ENCODE results near the gene APOL1.

The APOL1 gene

DNA sequence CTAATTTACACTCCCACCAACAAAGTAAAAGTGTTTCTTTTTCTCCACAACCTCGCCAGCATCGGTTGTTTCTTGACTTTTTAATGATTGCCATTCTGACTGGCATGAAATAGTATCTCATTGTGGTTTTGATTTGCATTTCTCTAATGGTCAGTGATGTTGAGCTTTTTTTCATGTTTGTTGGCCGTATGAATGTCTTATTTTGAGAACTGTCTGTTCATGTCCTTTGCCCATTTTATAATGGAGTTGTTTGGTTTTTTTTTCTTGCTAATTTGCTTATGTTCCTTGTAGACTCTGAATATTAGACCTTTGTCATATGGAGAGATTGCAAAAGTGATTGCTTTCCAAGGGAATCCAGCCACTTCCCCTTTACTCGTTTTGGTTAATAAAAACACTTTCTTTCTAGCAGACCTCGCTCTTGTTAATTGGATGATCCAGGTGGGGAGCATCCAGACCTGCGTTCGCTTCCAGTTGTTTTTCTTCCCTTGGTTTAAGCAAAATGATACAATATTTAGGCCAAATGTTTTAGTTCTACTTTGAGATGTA, 34.2 kb upstream of the APOL1 start:
- H3K4me3 ChIP-seq (ENCODE audit: control insufficient read depth, low read depth, low read length), result no peak overlapping the region
- TF ChIP-seq, protein P1, sequence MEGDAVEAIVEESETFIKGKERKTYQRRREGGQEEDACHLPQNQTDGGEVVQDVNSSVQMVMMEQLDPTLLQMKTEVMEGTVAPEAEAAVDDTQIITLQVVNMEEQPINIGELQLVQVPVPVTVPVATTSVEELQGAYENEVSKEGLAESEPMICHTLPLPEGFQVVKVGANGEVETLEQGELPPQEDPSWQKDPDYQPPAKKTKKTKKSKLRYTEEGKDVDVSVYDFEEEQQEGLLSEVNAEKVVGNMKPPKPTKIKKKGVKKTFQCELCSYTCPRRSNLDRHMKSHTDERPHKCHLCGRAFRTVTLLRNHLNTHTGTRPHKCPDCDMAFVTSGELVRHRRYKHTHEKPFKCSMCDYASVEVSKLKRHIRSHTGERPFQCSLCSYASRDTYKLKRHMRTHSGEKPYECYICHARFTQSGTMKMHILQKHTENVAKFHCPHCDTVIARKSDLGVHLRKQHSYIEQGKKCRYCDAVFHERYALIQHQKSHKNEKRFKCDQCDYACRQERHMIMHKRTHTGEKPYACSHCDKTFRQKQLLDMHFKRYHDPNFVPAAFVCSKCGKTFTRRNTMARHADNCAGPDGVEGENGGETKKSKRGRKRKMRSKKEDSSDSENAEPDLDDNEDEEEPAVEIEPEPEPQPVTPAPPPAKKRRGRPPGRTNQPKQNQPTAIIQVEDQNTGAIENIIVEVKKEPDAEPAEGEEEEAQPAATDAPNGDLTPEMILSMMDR (conservative IDR thresholded peaks at IDR 0.05; ENCODE audit: control insufficient read depth, insufficient read depth, low read depth, low read length), result no peak
- no peak for DNase-seq (ENCODE audit: low read depth)

DNA sequence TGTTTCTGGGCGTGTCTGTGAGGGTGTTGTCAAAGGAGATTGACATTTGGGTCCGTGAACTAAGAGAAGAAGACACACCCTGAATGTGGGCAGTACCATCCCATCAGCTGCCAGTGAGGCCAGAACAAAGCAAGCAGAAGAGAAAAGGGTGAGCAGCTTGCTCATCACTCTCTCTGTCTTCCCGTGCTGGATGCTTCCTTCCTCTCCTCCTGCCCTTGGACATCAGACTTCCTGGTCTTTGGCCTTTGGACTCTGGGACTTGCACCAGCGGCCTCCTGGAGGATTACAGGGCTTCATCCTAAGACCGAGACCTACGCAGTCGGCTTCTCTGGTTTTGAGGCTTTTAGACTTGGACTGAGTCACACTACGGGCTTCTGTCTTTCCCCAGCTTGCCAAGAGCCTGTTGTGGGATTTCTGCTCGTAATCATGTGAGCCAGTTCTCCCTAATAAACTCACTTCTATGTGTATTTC, 32.4 kb upstream of the APOL1 start:
- DNase-seq (ENCODE audit: low read depth), result peak; percentile 48
- H3K4me3 ChIP-seq (ENCODE audit: control insufficient read depth, low read depth, low read length), result no peak overlapping the region
- TF ChIP-seq, protein P1 (conservative IDR thresholded peaks at IDR 0.05; ENCODE audit: control insufficient read depth, insufficient read depth, low read depth, low read length), result no peak

DNA sequence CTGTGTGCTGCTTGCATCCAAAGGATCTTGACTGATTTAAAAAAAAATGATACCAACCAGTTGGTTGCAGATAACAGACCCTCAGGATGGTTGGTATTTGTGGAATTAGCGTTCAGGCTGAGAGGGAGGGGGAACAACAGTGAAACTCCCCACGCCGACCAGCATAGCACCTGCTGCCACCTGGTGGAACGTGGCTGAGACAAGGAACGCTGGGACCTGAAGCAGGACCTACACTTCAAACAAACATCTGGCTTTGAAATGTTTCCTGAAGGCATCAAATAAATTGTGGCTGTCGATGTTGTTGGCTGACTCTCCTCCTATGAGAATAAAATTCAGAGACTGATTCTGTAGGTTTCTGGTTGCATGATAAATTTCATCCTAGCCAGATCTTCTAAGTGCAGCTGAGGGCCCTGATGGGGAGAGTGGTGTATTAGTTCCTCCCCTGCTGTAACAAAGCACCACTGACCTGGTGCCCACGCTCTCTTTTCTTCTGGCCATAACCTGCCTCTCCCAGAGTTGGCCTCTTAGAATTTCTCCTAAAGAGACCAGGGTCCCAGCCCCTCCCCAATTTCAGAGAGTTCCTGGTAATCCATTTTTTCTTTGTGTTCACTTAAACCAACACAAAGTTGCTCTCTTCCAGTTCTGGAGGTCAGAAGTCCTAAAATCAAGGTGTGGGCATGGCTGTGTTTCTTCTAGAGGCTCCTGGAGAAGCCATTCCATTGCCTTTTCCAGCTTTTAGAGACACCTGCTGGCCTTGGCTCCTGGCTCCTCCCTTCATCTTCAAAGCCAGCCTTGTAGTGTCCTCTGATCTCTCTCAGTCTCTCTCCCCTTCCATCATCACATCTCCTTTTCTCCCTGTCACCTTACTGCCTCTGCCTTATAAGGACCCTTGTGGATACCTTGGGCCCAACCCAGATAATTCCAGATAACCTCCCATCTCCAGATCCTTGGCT, 30.9 kb upstream of the APOL1 start:
- TF ChIP-seq, protein P1 (conservative IDR thresholded peaks at IDR 0.05; ENCODE audit: control insufficient read depth, insufficient read depth, low read depth, low read length), result peak; percentile 56
- no peak overlapping the region for H3K4me3 ChIP-seq (ENCODE audit: control insufficient read depth, low read depth, low read length)
- peak; percentile 46 for DNase-seq (ENCODE audit: low read depth)

DNA sequence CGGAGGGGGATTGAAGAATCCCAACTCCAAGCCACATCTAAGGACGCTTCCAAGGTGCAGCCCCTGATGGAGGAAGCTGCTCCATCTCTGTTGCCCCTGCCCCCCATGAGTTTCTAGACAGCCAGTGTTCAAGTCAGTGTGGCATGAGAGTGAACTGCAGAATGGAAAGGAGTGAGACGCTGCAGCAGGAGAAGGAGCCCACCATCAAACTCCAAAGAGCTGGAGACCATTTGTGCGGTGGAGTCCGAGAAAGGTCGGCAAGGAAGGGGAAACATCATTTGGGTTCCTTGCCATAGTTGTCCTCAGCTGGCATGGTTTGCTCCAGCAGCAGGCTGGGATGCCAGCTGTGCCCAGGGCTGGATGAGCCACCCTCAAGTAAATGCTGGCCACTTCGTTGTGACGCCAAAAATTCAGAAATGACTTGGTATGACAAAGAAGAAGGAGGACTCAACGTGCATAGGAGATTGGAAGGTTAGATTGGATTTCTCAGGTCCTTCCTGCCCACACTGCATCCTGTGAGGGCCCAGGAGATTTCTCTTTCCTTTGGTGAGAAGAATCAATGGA, 30.0 kb upstream of the APOL1 start:
- no peak for DNase-seq (ENCODE audit: low read depth)
- H3K4me3 ChIP-seq (ENCODE audit: control insufficient read depth, low read depth, low read length), result no peak overlapping the region
- TF ChIP-seq, protein P1 (conservative IDR thresholded peaks at IDR 0.05; ENCODE audit: control insufficient read depth, insufficient read depth, low read depth, low read length), result no peak

DNA sequence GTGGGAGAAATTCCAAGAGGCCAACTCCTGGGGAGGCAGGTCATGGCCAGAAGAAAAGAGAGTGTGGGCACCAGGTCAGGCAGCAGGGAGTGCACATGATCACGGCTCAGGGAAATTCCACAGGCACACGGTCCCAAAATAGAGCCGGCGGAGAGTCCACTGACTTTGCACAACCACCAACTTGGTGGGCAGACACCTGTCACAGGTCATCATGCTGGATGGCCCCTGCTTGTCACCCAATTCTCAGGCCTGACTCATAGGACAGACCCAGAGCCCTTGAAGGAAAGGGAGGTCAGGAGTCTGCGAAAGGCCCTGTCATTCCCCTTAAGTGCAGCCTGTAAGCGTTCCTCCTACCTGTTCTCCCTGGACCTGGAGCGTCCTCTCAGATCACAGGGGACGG, 29.4 kb upstream of the APOL1 start:
- no peak for DNase-seq (ENCODE audit: low read depth)
- no peak overlapping the region for H3K4me3 ChIP-seq (ENCODE audit: control insufficient read depth, low read depth, low read length)
- TF ChIP-seq, protein P1 (conservative IDR thresholded peaks at IDR 0.05; ENCODE audit: control insufficient read depth, insufficient read depth, low read depth, low read length), result no peak

DNA sequence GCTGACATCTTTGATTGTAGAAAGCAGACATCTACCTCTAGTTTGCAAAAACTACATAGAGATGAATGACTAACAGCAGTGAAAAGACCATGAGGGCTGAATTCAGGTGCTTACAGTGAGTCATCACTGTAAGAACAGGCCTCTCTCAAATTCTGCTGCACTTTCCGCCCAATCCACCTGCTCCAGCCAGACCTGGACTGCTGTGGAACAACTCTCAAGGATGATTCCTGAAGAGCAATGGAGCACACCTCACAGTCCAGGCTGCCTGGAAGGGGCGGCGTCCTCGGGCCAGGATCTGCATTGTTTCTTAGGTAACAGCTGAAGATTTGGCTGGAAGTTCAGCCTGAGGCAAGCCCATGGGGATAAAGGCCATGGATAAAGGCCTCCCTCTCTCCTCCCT, 28.7 kb upstream of the APOL1 start:
- no peak overlapping the region for H3K4me3 ChIP-seq (ENCODE audit: control insufficient read depth, low read depth, low read length)
- DNase-seq (ENCODE audit: low read depth), result no peak
- TF ChIP-seq, protein P1 (conservative IDR thresholded peaks at IDR 0.05; ENCODE audit: control insufficient read depth, insufficient read depth, low read depth, low read length), result no peak
